Peyer's patch (tissue), 4 donors: Measurements from ENCODE around the gene NTRK2.

ENCODE experiments used
- POLR2A ChIP-seq, 2 donors: fragments of 450-650 bp; IDR thresholded peaks; one replicate each; pipeline ENCODE4 v1.5.1; 2017; ENCODE audit warnings: antibody characterized with exemption in 2 of 2, mild to moderate bottlenecking in 2 of 2, moderate library complexity in 2 of 2
- TF ChIP-seq, protein P1 (sequence below), 6 experiments: fragments of 450-650 bp in 4 of 6; fragments of 200-600 bp in 2 of 6; sonication (generic) in 1 of 6; IDR thresholded peaks; one replicate each; pipeline ENCODE4 v1.5.1; 2017 to 2019; ENCODE audit warnings: antibody characterized with exemption in 6 of 6, mild to moderate bottlenecking in 3 of 6, moderate library complexity in 1 of 6

GRCh38 chr9:84742261-84742660, 72.7 kb downstream of the NTRK2 start:
- TF ChIP-seq, protein P1, sequence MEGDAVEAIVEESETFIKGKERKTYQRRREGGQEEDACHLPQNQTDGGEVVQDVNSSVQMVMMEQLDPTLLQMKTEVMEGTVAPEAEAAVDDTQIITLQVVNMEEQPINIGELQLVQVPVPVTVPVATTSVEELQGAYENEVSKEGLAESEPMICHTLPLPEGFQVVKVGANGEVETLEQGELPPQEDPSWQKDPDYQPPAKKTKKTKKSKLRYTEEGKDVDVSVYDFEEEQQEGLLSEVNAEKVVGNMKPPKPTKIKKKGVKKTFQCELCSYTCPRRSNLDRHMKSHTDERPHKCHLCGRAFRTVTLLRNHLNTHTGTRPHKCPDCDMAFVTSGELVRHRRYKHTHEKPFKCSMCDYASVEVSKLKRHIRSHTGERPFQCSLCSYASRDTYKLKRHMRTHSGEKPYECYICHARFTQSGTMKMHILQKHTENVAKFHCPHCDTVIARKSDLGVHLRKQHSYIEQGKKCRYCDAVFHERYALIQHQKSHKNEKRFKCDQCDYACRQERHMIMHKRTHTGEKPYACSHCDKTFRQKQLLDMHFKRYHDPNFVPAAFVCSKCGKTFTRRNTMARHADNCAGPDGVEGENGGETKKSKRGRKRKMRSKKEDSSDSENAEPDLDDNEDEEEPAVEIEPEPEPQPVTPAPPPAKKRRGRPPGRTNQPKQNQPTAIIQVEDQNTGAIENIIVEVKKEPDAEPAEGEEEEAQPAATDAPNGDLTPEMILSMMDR (IDR thresholded peaks at IDR 0.05): no peak
- no peak for TF ChIP-seq POLR2A (IDR thresholded peaks at IDR 0.05)
